Measurements from ENCODE around the gene SYTL1.

Gene SYTL1

GRCh38 chr1:27403065-27403726, 61.4 kb downstream of the SYTL1 start:
- no peak for DNase-seq (ENCODE audit: low read depth)

Data from stimulated activated CD4-positive, alpha-beta T cell treated with anti-CD3 and anti-CD28 coated beads, Interleukin-2, amount 100 ng/mL, for 4 hours (primary cell).